ENCODE data around the gene SUN1. TPM values are rescaled to one million over a fixed set of nuclear protein-coding genes. Genes with fewer than 3 reads are reported as not detected.

Gene SUN1
- polyA plus RNA-seq, 3 donors = 44.2 to 154 (median 51.5) TPM

DNA sequence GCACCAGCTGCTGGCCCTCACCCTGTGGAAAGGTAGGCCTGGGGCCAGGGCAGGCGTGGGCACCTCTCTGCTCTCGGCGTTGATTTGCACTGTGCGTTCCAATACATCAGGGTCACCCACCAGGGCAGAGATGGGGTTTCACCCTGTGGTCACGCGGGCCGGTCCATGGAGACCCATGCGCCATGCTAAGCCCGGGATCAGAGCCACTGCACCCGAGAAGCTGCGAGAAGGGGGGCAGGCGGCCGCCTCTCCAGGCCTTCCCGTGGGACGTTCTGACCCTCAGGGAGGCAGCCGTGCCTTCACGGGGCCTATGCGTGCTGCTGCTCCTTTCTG, 55.2 kb downstream of the SUN1 start:
- Histone ChIP-seq H3K4me1 (ENCODE audit: control insufficient read depth in 1 of 2, insufficient read depth in 2 of 2, low read length in 2 of 2) (no peaks in the 10 kb centered on the region), H3K4me3 (replicated peaks in 1 of 3; ENCODE audit: low read depth in 2 of 3, low read length in 3 of 3) (no peak overlapping the region), H3K36me3 (replicated peaks in 1 of 2; ENCODE audit: control insufficient read depth in 1 of 2, insufficient read depth in 2 of 2, low read length in 2 of 2) (peaks cover 54 to 56% of the 10 kb centered on the region in 2 donors), H3K4me2 (replicated peaks; ENCODE audit: extremely low read depth, low read length, poor library complexity, severe bottlenecking) (no peak overlapping the region), H2AFZ (ENCODE audit: insufficient read depth, low read depth, low read length, poor library complexity, severe bottlenecking) (no peak overlapping the region), H4K20me1 (ENCODE audit: insufficient read depth, low read length) (peaks cover 97% of the 10 kb centered on the region), H3K9ac (ENCODE audit: insufficient read depth, low read length, poor library complexity, severe bottlenecking) (no peak overlapping the region), H3K27ac (ENCODE audit: low read depth in 1 of 2, low read length in 2 of 2) (no peak overlapping the region), H3K9me3 (replicated peaks in 1 of 2; ENCODE audit: control insufficient read depth in 1 of 2, insufficient read depth in 1 of 2, low read length in 2 of 2) (no peaks in the 10 kb centered on the region), H3K27me3 (ENCODE audit: control insufficient read depth in 2 of 2, insufficient read depth in 2 of 2, low read length in 2 of 2) (no peaks in the 10 kb centered on the region), H3K79me2 (ENCODE audit: insufficient read depth, low read length) (peaks cover 60% of the 10 kb centered on the region)
- Mint-ChIP-seq H3K27ac (no peak overlapping the region), H3K9me3 (peaks cover 0 to 2% (median 0%) of the 10 kb centered on the region in 7 donors), H3K36me3 (peaks cover 36 to 64% of the 10 kb centered on the region in 2 donors), H3K4me3 (no peak overlapping the region), H3K4me1 (peaks cover 2% of the 10 kb centered on the region), H3K27me3 (ENCODE audit: low read depth in 3 of 3) (no peaks in the 10 kb centered on the region)
- 98% methylated on average over 18 of the region's 18 CpGs for WGBS (ENCODE audit: insufficient coverage)
- TF ChIP-seq, protein P1, sequence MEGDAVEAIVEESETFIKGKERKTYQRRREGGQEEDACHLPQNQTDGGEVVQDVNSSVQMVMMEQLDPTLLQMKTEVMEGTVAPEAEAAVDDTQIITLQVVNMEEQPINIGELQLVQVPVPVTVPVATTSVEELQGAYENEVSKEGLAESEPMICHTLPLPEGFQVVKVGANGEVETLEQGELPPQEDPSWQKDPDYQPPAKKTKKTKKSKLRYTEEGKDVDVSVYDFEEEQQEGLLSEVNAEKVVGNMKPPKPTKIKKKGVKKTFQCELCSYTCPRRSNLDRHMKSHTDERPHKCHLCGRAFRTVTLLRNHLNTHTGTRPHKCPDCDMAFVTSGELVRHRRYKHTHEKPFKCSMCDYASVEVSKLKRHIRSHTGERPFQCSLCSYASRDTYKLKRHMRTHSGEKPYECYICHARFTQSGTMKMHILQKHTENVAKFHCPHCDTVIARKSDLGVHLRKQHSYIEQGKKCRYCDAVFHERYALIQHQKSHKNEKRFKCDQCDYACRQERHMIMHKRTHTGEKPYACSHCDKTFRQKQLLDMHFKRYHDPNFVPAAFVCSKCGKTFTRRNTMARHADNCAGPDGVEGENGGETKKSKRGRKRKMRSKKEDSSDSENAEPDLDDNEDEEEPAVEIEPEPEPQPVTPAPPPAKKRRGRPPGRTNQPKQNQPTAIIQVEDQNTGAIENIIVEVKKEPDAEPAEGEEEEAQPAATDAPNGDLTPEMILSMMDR (IDR thresholded peaks at IDR 0.05) = no peak
- no peak for DNase-seq
- intact Hi-C loops (cut with micrococcal nuclease) = loop anchor here in 1 of 2 donors (10.0 kb wide), 1 partner anchor 267 kb away; no protein-coding TSS in a partner anchor

- Histone ChIP-seq H3K9me3 (replicated peaks in 1 of 2; ENCODE audit: control insufficient read depth in 1 of 2, insufficient read depth in 1 of 2, low read length in 2 of 2) (no peaks in the 10 kb centered on the region), H3K9ac (ENCODE audit: insufficient read depth, low read length, poor library complexity, severe bottlenecking) (no peak overlapping the region), H3K4me2 (replicated peaks; ENCODE audit: extremely low read depth, low read length, poor library complexity, severe bottlenecking) (no peak overlapping the region), H4K20me1 (ENCODE audit: insufficient read depth, low read length) (peaks cover 97% of the 10 kb centered on the region), H2AFZ (ENCODE audit: insufficient read depth, low read depth, low read length, poor library complexity, severe bottlenecking) (no peak overlapping the region), H3K79me2 (ENCODE audit: insufficient read depth, low read length) (peaks cover 57% of the 10 kb centered on the region), H3K27ac (ENCODE audit: low read depth in 1 of 2, low read length in 2 of 2) (no peak overlapping the region), H3K27me3 (ENCODE audit: control insufficient read depth in 2 of 2, insufficient read depth in 2 of 2, low read length in 2 of 2) (no peaks in the 10 kb centered on the region), H3K4me1 (ENCODE audit: control insufficient read depth in 1 of 2, insufficient read depth in 2 of 2, low read length in 2 of 2) (no peaks in the 10 kb centered on the region), H3K4me3 (replicated peaks in 1 of 3; ENCODE audit: low read depth in 2 of 3, low read length in 3 of 3) (no peak overlapping the region), H3K36me3 (replicated peaks in 1 of 2; ENCODE audit: control insufficient read depth in 1 of 2, insufficient read depth in 2 of 2, low read length in 2 of 2) (peaks cover 63 to 65% of the 10 kb centered on the region in 2 donors)
- DNase-seq = no peak
- H3K27ac Mint-ChIP-seq = peak overlapping the region in 4 of 7 donors; percentile 2 to 68 (median 44)
- H3K4me1 Mint-ChIP-seq = peaks cover under 1% of the 10 kb centered on the region
- TF ChIP-seq, protein P1 (IDR thresholded peaks at IDR 0.05) = no peak
- intact Hi-C loops (cut with micrococcal nuclease) = loop anchor here in 1 of 2 donors (10.0 kb wide), 1 partner anchor 266 kb away; no protein-coding TSS in a partner anchor
- peaks cover 0 to 2% (median 0%) of the 10 kb centered on the region in 7 donors for H3K9me3 Mint-ChIP-seq
- no peak overlapping the region for H3K4me3 Mint-ChIP-seq
- H3K36me3 Mint-ChIP-seq = peaks cover 44 to 66% of the 10 kb centered on the region in 2 donors
- H3K27me3 Mint-ChIP-seq (ENCODE audit: low read depth in 3 of 3) = peaks cover 0 to 2% (median 0%) of the 10 kb centered on the region in 3 donors
- WGBS (ENCODE audit: insufficient coverage) = 96% methylated on average over 38 of the region's 43 CpGs
Measured at GRCh38 chr7:888081-889024, 56.1 kb downstream of the SUN1 start.
